Mesothelial cell of epicardium (in vitro differentiated cells): Measurements from ENCODE around the gene AUTS2. TPM values are rescaled to one million over a fixed set of nuclear protein-coding genes. Genes with fewer than 3 reads are reported as not detected.

Experiments
- DNase-seq, 2 experiments: peaks; one replicate each; pipeline ENCODE4 v3.0.0; 2021; ENCODE audit warnings: low spot score in 2 of 2; ENCODE audit not compliant: unreplicated experiment in 2 of 2
- H3K27ac Mint-ChIP-seq: 2 replicates; pipeline ENCODE4 v1.8.0; 2021; ENCODE audit warnings: mixed read lengths
- H3K27me3 Mint-ChIP-seq: 2 replicates; pipeline ENCODE4 v1.8.0; 2021; ENCODE audit warnings: low read depth, mixed read lengths
- H3K36me3 Mint-ChIP-seq: 2 replicates; pipeline ENCODE4 v1.8.0; 2021; ENCODE audit warnings: mixed read lengths
- H3K4me1 Mint-ChIP-seq: 2 replicates; pipeline ENCODE4 v1.8.0; 2021; ENCODE audit warnings: mixed read lengths
- H3K4me3 Mint-ChIP-seq: 2 replicates; pipeline ENCODE4 v1.8.0; 2021; ENCODE audit warnings: mild to moderate bottlenecking, moderate library complexity, mixed read lengths
- H3K9me3 Mint-ChIP-seq: 2 replicates; pipeline ENCODE4 v1.8.0; 2021; ENCODE audit warnings: mixed read lengths
- total RNA-seq: library from RNA; stranded (reverse); gene quantifications from 3 replicates; pipeline ENCODE4 v1.2.1, GENCODE V29; 2021
- TF ChIP-seq, protein P1 (sequence below): fragments of 200-600 bp; sonication (generic); IDR thresholded peaks from one replicate; pipeline ENCODE4 v1.5.0; 2021; ENCODE audit warnings: antibody characterized with exemption; ENCODE audit not compliant: unreplicated experiment

Gene AUTS2
- total RNA-seq, 1 donor from 2014 or later: 135 TPM

DNA sequence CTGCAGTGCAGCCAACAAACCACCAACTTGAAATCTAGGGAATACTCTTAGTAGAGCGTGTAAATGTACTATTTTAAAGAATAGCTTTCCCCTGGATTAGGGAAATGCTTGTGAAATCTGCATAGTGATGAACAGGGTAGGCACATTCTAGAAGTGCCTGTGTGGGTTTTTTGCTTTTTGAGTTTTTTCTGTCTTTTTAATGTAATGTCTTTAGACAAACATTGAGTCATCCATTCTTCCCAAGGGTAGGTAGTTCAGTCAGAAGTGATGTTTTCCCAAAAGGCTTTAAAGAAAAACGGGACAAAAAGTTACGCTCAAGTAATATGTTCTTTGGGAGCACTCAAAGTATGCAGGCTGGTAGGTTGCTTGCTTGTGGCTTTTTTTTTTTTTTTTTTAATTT lies 130.0 kb downstream of the AUTS2 start:
- TF ChIP-seq, protein P1, sequence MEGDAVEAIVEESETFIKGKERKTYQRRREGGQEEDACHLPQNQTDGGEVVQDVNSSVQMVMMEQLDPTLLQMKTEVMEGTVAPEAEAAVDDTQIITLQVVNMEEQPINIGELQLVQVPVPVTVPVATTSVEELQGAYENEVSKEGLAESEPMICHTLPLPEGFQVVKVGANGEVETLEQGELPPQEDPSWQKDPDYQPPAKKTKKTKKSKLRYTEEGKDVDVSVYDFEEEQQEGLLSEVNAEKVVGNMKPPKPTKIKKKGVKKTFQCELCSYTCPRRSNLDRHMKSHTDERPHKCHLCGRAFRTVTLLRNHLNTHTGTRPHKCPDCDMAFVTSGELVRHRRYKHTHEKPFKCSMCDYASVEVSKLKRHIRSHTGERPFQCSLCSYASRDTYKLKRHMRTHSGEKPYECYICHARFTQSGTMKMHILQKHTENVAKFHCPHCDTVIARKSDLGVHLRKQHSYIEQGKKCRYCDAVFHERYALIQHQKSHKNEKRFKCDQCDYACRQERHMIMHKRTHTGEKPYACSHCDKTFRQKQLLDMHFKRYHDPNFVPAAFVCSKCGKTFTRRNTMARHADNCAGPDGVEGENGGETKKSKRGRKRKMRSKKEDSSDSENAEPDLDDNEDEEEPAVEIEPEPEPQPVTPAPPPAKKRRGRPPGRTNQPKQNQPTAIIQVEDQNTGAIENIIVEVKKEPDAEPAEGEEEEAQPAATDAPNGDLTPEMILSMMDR: no peak

DNA sequence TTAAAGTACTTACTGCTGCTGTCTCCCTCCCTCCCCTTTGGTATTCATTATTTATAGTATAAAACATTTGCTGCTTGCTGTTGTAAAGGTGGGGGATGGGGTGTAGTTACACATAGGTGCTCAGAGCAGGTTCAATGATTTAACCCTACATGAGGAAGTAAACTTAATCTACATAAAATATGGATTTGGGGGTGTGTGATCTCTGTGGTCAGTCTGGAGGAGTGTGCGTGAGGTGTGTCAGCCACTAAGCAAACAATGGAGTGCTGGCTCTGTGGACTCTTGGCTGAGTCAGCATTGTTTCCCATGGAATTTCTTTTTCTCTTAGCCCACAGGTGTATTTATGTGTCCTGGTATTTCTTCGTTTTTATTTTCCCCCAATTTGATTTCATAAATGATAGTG lies 133.9 kb downstream of the AUTS2 start:
- H3K9me3 Mint-ChIP-seq: no peaks in the 10 kb centered on the region
- TF ChIP-seq, protein P1: no peak
- H3K27ac Mint-ChIP-seq: no peak overlapping the region
- H3K27me3 Mint-ChIP-seq: no peaks in the 10 kb centered on the region
- DNase-seq: no peak
- H3K4me3 Mint-ChIP-seq: no peak overlapping the region
- peaks cover 45% of the 10 kb centered on the region for H3K4me1 Mint-ChIP-seq
- no peaks in the 10 kb centered on the region for H3K36me3 Mint-ChIP-seq

More for the DNA sequence above, 130.0 kb downstream of the AUTS2 start:
- Mint-ChIP-seq H3K4me3 (no peak overlapping the region), H3K9me3 (no peaks in the 10 kb centered on the region), H3K27ac (no peak overlapping the region), H3K27me3 (no peaks in the 10 kb centered on the region), H3K4me1 (peaks cover 26% of the 10 kb centered on the region), H3K36me3 (no peaks in the 10 kb centered on the region)
- DNase-seq: no peak

DNA sequence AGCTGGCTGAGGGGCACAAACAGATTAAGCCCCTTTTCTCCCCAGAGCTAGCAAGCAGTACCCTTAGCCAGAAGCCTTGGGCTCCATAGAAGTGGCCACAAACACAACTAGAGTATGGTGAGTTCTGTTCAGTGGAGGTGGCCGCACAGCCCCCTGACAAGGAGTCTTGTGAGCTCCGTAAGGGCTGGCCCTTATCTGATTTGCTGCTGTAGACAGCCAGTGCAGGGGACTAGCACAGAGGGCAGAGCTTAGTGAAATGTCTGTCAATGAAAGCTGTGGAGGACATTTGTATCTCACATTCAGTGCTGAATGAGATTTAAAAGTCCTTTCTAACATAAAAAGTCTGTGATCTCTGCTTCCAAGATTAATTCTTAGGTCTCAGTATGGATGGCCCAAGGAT lies 137.3 kb downstream of the AUTS2 start:
- Mint-ChIP-seq H3K9me3 (no peaks in the 10 kb centered on the region), H3K4me1 (peaks cover 64% of the 10 kb centered on the region), H3K4me3 (no peak overlapping the region), H3K36me3 (no peaks in the 10 kb centered on the region), H3K27ac (no peak overlapping the region), H3K27me3 (no peaks in the 10 kb centered on the region)
- DNase-seq: no peak
- TF ChIP-seq, protein P1: no peak

DNA sequence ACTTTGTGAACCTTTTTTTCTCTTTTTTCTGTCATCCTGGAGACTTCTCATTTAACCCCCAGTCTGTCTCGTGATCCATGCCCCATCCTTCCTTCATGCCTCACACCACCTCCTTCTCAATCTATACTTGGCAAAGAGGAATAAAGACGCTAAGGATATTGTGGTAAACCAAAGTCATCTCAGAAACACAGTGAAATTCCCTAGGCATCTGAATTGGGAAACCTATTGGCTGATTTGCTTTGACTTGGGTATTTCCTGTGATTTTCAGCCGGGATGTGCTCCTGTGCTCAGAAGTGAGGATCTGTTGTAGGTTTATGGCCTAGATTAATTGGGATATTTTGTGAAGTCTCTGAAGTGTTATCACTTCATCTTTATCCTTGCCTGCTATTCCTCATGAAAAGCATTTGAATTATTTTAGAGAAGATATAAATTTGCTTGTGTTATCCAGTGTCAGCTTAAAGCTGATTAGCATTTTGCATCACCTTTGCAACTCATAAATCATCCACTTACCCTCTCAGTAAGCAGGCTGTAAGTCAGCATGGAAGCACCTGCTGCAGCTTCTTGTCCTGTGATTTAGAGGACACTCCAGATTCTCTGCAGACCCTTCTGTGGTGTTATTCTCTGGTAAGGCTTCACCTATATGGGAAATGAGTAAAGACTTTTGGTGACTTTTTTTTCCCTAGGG lies 138.0 kb downstream of the AUTS2 start:
- H3K9me3 Mint-ChIP-seq: no peaks in the 10 kb centered on the region
- no peak overlapping the region for H3K4me3 Mint-ChIP-seq
- peaks cover 64% of the 10 kb centered on the region for H3K4me1 Mint-ChIP-seq
- DNase-seq: no peak
- no peaks in the 10 kb centered on the region for H3K27me3 Mint-ChIP-seq
- no peaks in the 10 kb centered on the region for H3K36me3 Mint-ChIP-seq
- TF ChIP-seq, protein P1: no peak
- H3K27ac Mint-ChIP-seq: no peak overlapping the region

DNA sequence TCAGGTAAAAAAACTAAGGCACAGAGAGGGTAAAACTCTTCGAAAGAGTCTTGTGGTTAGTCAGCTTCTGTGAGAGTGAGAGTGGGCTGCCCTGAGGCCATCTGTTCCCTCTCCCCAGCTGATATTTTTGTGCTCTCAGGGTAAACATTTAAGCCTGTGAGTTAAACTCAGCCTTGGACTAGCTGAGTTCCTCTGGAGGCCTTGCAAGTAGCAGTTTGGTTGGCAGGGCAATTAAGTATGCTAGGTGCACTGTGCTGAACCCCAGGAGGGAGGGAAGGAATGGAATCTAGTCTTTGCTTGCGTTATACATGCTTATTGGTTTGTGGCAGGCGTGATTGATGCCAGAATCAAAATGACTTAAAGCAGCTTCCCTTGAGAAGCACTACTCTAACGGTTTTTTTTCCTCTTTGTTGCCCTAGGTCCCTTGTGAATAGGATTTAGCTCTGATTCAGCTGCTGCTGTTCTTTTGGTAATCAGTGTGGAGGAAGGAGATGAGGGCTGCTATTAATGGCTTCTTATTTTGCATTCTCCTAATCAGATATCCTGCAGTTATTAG lies 140.2 kb downstream of the AUTS2 start:
- no peaks in the 10 kb centered on the region for H3K9me3 Mint-ChIP-seq
- H3K4me1 Mint-ChIP-seq: peaks cover 56% of the 10 kb centered on the region
- peak in 1 of 2 experiments; percentile 38 for DNase-seq
- H3K27me3 Mint-ChIP-seq: no peaks in the 10 kb centered on the region
- no peaks in the 10 kb centered on the region for H3K36me3 Mint-ChIP-seq
- peak overlapping the region; percentile 68 for H3K27ac Mint-ChIP-seq
- no peak overlapping the region for H3K4me3 Mint-ChIP-seq
- TF ChIP-seq, protein P1: no peak
